HG02678 (cell line): Measurements from ENCODE around the gene FAM131B.
A peak's percentile ranks its signal among the peaks of the same experiment; 100 is the strongest.

Source experiments
- ATAC-seq: cut with Tn5 transposase; IDR thresholded peaks from one replicate; pipeline ENCODE4 v1.9.1; 2021; ENCODE audit warnings: mild to moderate bottlenecking, moderate library complexity; ENCODE audit not compliant: unreplicated experiment

Gene FAM131B

GRCh38 chr7:143360788-143361551 lies 1.5 kb downstream of the FAM131B start:
- ATAC-seq: no peak

GRCh38 chr7:143359771-143360353 lies 2.7 kb downstream of the FAM131B start:
- no peak for ATAC-seq

GRCh38 chr7:143358626-143359025 lies 3.9 kb downstream of the FAM131B start:
- ATAC-seq: no peak

GRCh38 chr7:143356414-143357050 lies 6.0 kb downstream of the FAM131B start:
- no peak for ATAC-seq

- no peak for ATAC-seq
These were observed 6.8 kb downstream of the FAM131B start for GRCh38 chr7:143355450-143356385.

GRCh38 chr7:143354965-143355364 lies 7.5 kb downstream of the FAM131B start:
- ATAC-seq: no peak

- no peak for ATAC-seq
These were observed 8.1 kb downstream of the FAM131B start for GRCh38 chr7:143354376-143354775.

- no peak for ATAC-seq
These were observed 9.9 kb downstream of the FAM131B start for GRCh38 chr7:143352531-143353002.

GRCh38 chr7:143351574-143351973 lies 10.9 kb downstream of the FAM131B start:
- no peak for ATAC-seq

- no peak for ATAC-seq
These were observed 11.5 kb downstream of the FAM131B start for GRCh38 chr7:143351060-143351459.

- ATAC-seq: no peak
These were observed 14.6 kb downstream of the FAM131B start for GRCh38 chr7:143347950-143348349.

- ATAC-seq: no peak
These were observed 16.5 kb downstream of the FAM131B start for GRCh38 chr7:143346018-143346417.

- ATAC-seq: peak; percentile 88
These were observed 17.0 kb downstream of the FAM131B start for GRCh38 chr7:143345428-143345900.

GRCh38 chr7:143343596-143343995 lies 18.9 kb downstream of the FAM131B start:
- no peak for ATAC-seq

- no peak for ATAC-seq
These were observed 20.7 kb downstream of the FAM131B start for GRCh38 chr7:143341842-143342241.

- ATAC-seq: no peak
These were observed 25.3 kb downstream of the FAM131B start for GRCh38 chr7:143337216-143337615.

GRCh38 chr7:143334244-143334643 lies 28.3 kb downstream of the FAM131B start:
- ATAC-seq: no peak

GRCh38 chr7:143331179-143331801 lies 31.2 kb downstream of the FAM131B start:
- no peak for ATAC-seq

GRCh38 chr7:143329471-143330170 lies 32.9 kb downstream of the FAM131B start:
- ATAC-seq: no peak

- ATAC-seq: no peak
These were observed 34.6 kb downstream of the FAM131B start for GRCh38 chr7:143327903-143328302.
